ENCODE measurements around the gene LRRC59. TPM values are rescaled to one million over a fixed set of nuclear protein-coding genes. Genes with fewer than 3 reads are reported as not detected.

Gene LRRC59
- total RNA-seq, 4 donors from 2014 or later: 41.1 to 68.1 (median 62.1) TPM

GRCh38 chr17:50348522-50349242, 48.6 kb downstream of the LRRC59 start:
- 46% methylated on average over 6 of the region's 7 CpGs for WGBS
- no peak for DNase-seq (ENCODE audit: extremely low spot score)

DNA sequence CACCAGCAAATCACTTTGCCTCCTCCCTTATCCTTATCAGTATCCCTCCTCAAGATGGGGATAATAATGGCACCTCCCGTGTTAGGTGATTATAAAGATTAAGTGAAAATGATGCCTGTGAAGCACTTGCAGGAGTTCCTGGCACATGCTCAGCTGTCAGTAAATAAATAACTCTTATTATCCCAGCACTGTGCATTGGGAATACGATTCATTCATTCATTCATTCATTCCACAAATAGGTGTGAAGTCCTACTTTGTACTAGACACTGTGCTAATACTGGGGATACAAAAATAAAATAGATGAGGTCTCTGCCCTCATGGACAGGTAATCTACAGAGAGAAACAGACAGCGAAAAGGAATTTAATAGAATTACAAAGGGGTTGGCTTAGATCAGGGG, 49.4 kb downstream of the LRRC59 start:
- H3K27me3 ChIP-seq: no peaks in the 10 kb centered on the region
- no peak overlapping the region for H3K4me3 ChIP-seq
- 72% methylated on average over 3 of the region's 3 CpGs for WGBS
- H3K4me1 ChIP-seq: peaks cover 25 to 52% (median 50%) of the 10 kb centered on the region in 4 donors
- H3K9me3 ChIP-seq: no peaks in the 10 kb centered on the region
- peaks cover 0 to 7% (median 0%) of the 10 kb centered on the region in 4 donors for H3K36me3 ChIP-seq
- no peak for DNase-seq (ENCODE audit: extremely low spot score)
- intact Hi-C loops (cut with DNase I): no loop called here
- TF ChIP-seq, protein P1, sequence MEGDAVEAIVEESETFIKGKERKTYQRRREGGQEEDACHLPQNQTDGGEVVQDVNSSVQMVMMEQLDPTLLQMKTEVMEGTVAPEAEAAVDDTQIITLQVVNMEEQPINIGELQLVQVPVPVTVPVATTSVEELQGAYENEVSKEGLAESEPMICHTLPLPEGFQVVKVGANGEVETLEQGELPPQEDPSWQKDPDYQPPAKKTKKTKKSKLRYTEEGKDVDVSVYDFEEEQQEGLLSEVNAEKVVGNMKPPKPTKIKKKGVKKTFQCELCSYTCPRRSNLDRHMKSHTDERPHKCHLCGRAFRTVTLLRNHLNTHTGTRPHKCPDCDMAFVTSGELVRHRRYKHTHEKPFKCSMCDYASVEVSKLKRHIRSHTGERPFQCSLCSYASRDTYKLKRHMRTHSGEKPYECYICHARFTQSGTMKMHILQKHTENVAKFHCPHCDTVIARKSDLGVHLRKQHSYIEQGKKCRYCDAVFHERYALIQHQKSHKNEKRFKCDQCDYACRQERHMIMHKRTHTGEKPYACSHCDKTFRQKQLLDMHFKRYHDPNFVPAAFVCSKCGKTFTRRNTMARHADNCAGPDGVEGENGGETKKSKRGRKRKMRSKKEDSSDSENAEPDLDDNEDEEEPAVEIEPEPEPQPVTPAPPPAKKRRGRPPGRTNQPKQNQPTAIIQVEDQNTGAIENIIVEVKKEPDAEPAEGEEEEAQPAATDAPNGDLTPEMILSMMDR (IDR thresholded peaks at IDR 0.05): no peak
- no peak for TF ChIP-seq POLR2A (IDR thresholded peaks at IDR 0.05; ENCODE audit: low read depth)
- no peak for TF ChIP-seq EP300 (IDR thresholded peaks at IDR 0.05)
- no peak for TF ChIP-seq POLR2AphosphoS5 (IDR thresholded peaks at IDR 0.05)
- no peak overlapping the region for H3K27ac ChIP-seq (replicated peaks in 1 of 4)

More at GRCh38 chr17:50348522-50349242, 48.6 kb downstream of the LRRC59 start:
- no peaks in the 10 kb centered on the region for H3K27me3 ChIP-seq
- H3K9me3 ChIP-seq: no peaks in the 10 kb centered on the region
- H3K4me3 ChIP-seq: no peak overlapping the region
- H3K4me1 ChIP-seq: peaks cover 25 to 52% (median 50%) of the 10 kb centered on the region in 4 donors
- H3K36me3 ChIP-seq: peaks cover 1 to 13% (median 6%) of the 10 kb centered on the region in 4 donors
- TF ChIP-seq POLR2AphosphoS5 (IDR thresholded peaks at IDR 0.05): no peak
- no peak for TF ChIP-seq POLR2A (IDR thresholded peaks at IDR 0.05; ENCODE audit: low read depth)
- TF ChIP-seq EP300 (IDR thresholded peaks at IDR 0.05): no peak
- TF ChIP-seq, protein P1 (IDR thresholded peaks at IDR 0.05): no peak
- intact Hi-C loops (cut with DNase I): no loop called here
- no peak overlapping the region for H3K27ac ChIP-seq (replicated peaks in 1 of 4)

DNA sequence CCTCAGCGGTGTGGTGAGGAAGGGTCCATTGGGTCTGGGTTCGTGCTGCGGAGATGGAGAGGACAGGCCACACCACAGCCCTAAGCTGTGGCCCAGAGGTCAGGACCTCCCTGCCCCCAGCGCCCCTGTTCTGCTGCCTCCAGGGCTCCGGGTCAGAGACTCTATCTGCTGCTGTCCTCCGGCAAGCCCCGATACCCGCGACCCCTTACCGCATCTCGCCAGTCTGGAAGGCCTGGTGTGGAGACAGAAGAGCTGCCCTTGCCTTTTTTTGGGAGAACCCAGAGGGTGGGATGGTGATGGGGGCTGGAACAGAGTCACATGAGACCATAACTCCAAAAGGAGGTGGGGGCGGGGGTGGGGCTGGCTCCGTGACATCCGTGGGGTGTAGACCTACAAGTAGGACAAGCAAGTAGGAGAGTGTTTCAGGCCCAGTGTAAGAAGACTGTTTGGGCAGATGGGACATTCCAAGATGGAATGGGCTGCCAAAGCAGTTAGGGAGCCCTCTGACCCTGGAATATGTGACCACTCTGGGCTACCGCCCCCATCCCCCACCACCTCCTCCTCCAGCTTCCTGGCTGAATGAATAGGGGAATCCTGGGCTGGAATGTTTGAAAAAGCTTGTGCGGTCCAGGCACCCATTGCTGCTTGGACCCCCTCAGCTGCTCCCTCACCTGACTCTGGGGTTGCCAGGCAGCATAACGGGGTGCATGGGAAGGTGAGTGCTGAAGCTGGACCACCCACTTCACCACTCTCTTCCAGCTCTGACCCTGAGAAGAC, 50.0 kb downstream of the LRRC59 start:
- H3K36me3 ChIP-seq: peaks cover 0 to under 1% (median 0%) of the 10 kb centered on the region in 4 donors
- DNase-seq (ENCODE audit: extremely low spot score): no peak
- TF ChIP-seq EP300 (IDR thresholded peaks at IDR 0.05) (no peak), POLR2AphosphoS5 (IDR thresholded peaks at IDR 0.05) (no peak), POLR2A (IDR thresholded peaks at IDR 0.05; ENCODE audit: low read depth) (no peak)
- TF ChIP-seq, protein P1 (IDR thresholded peaks at IDR 0.05): no peak
- no peaks in the 10 kb centered on the region for H3K27me3 ChIP-seq
- H3K9me3 ChIP-seq: no peaks in the 10 kb centered on the region
- H3K27ac ChIP-seq (replicated peaks in 1 of 4): peak overlapping the region; percentile 20 to 74 (median 70)
- 35% methylated on average over 7 of the region's 17 CpGs for WGBS
- peak overlapping the region; percentile 78 to 99 (median 82) for H3K4me3 ChIP-seq
- peaks cover 25 to 46% (median 45%) of the 10 kb centered on the region in 4 donors for H3K4me1 ChIP-seq
- intact Hi-C loops (cut with DNase I): no loop called here

GRCh38 chr17:50346313-50347116, 50.8 kb downstream of the LRRC59 start:
- Histone ChIP-seq H3K27ac (replicated peaks in 1 of 4) (peak overlapping the region; percentile 69 to 79 (median 73)), H3K4me3 (peak overlapping the region; percentile 78 to 99 (median 82)), H3K4me1 (peaks cover 25 to 38% (median 37%) of the 10 kb centered on the region in 4 donors), H3K36me3 (no peaks in the 10 kb centered on the region), H3K9me3 (no peaks in the 10 kb centered on the region), H3K27me3 (no peaks in the 10 kb centered on the region)
- TF ChIP-seq EP300 (IDR thresholded peaks at IDR 0.05) (no peak), POLR2AphosphoS5 (IDR thresholded peaks at IDR 0.05) (peak in 1 of 2 donors; percentile 4)
- 2% methylated on average over 36 of the region's 57 CpGs for WGBS
- no peak for DNase-seq (ENCODE audit: extremely low spot score)
- intact Hi-C loops (cut with DNase I): no loop called here
